ENCODE data around the gene PCDHAC2. TPM values are rescaled to one million over a fixed set of nuclear protein-coding genes. Genes with fewer than 3 reads are reported as not detected.

Gene PCDHAC2
- total and polyA plus RNA-seq, 4 donors, result 0.50 to 1.8 (median 0.78) TPM

GRCh38 chr5:140964356-140964755, 1.9 kb upstream of the PCDHAC2 start:
- Histone ChIP-seq H3K4me1 (ENCODE audit: control insufficient read depth in 4 of 4, insufficient read depth in 4 of 4, low read length in 3 of 4) (peaks cover 0 to 20% (median 12%) of the 10 kb centered on the region in 4 donors), H3K4me3 (ENCODE audit: low read depth in 1 of 3, low read length in 3 of 3) (no peak overlapping the region), H3K9me3 (ENCODE audit: control insufficient read depth in 4 of 4, low read length in 3 of 4) (peaks cover 0 to 4% (median 0%) of the 10 kb centered on the region in 4 donors), H3K9ac (ENCODE audit: low read depth in 1 of 2, low read length in 2 of 2) (no peak overlapping the region), H3K27ac (ENCODE audit: low read depth in 1 of 2, low read length in 2 of 2) (no peak overlapping the region), H3K36me3 (ENCODE audit: control insufficient read depth in 4 of 4, insufficient read depth in 3 of 4, low read depth in 1 of 4, low read length in 3 of 4) (no peaks in the 10 kb centered on the region), H3K27me3 (ENCODE audit: control insufficient read depth in 4 of 4, insufficient read depth in 4 of 4, low read length in 3 of 4) (peaks cover 0 to 9% (median 5%) of the 10 kb centered on the region in 4 donors)
- TF ChIP-seq NR2F2 (IDR thresholded peaks at IDR 0.05) (no peak), ATF3 (IDR thresholded peaks at IDR 0.05) (no peak), GABPA (IDR thresholded peaks at IDR 0.05 in 1 of 2, conservative IDR thresholded peaks at IDR 0.05 in 1 of 2) (no peak), TAF1 (conservative IDR thresholded peaks at IDR 0.05) (no peak), HNF4G (IDR thresholded peaks at IDR 0.05) (no peak), FOXA1 (IDR thresholded peaks at IDR 0.05) (no peak), REST (IDR thresholded peaks at IDR 0.05) (no peak), RXRA (IDR thresholded peaks at IDR 0.05) (no peak), FOXA2 (IDR thresholded peaks at IDR 0.05) (no peak), SP1 (IDR thresholded peaks at IDR 0.05) (no peak), JUND (IDR thresholded peaks at IDR 0.05) (no peak), RAD21 (IDR thresholded peaks at IDR 0.05) (no peak)
- TF ChIP-seq, protein P1, sequence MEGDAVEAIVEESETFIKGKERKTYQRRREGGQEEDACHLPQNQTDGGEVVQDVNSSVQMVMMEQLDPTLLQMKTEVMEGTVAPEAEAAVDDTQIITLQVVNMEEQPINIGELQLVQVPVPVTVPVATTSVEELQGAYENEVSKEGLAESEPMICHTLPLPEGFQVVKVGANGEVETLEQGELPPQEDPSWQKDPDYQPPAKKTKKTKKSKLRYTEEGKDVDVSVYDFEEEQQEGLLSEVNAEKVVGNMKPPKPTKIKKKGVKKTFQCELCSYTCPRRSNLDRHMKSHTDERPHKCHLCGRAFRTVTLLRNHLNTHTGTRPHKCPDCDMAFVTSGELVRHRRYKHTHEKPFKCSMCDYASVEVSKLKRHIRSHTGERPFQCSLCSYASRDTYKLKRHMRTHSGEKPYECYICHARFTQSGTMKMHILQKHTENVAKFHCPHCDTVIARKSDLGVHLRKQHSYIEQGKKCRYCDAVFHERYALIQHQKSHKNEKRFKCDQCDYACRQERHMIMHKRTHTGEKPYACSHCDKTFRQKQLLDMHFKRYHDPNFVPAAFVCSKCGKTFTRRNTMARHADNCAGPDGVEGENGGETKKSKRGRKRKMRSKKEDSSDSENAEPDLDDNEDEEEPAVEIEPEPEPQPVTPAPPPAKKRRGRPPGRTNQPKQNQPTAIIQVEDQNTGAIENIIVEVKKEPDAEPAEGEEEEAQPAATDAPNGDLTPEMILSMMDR (IDR thresholded peaks at IDR 0.05; ENCODE audit: low read depth, low read length, missing input control), result no peak
- TF ChIP-seq, protein P2, sequence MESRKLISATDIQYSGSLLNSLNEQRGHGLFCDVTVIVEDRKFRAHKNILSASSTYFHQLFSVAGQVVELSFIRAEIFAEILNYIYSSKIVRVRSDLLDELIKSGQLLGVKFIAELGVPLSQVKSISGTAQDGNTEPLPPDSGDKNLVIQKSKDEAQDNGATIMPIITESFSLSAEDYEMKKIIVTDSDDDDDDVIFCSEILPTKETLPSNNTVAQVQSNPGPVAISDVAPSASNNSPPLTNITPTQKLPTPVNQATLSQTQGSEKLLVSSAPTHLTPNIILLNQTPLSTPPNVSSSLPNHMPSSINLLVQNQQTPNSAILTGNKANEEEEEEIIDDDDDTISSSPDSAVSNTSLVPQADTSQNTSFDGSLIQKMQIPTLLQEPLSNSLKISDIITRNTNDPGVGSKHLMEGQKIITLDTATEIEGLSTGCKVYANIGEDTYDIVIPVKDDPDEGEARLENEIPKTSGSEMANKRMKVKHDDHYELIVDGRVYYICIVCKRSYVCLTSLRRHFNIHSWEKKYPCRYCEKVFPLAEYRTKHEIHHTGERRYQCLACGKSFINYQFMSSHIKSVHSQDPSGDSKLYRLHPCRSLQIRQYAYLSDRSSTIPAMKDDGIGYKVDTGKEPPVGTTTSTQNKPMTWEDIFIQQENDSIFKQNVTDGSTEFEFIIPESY (IDR thresholded peaks at IDR 0.05), result no peak
- 51% methylated on average over 3 of the region's 3 CpGs for WGBS
- no peak for DNase-seq (ENCODE audit: low spot score)

- no peak for TF ChIP-seq FOXA1 (IDR thresholded peaks at IDR 0.05)
- no peak for TF ChIP-seq GABPA (IDR thresholded peaks at IDR 0.05 in 1 of 2, conservative IDR thresholded peaks at IDR 0.05 in 1 of 2)
- TF ChIP-seq HNF4A (conservative IDR thresholded peaks at IDR 0.05), result no peak
- no peak for TF ChIP-seq EGR1 (IDR thresholded peaks at IDR 0.05; ENCODE audit: low read depth in 2 of 2)
- no peak for TF ChIP-seq FOXA2 (IDR thresholded peaks at IDR 0.05)
- no peak for TF ChIP-seq RXRA (IDR thresholded peaks at IDR 0.05)
- no peak for TF ChIP-seq TAF1 (conservative IDR thresholded peaks at IDR 0.05)
- no peak for TF ChIP-seq HNF4G (IDR thresholded peaks at IDR 0.05)
- TF ChIP-seq REST (IDR thresholded peaks at IDR 0.05), result no peak
- Histone ChIP-seq H3K36me3 (ENCODE audit: control insufficient read depth in 4 of 4, insufficient read depth in 3 of 4, low read depth in 1 of 4, low read length in 3 of 4) (no peaks in the 10 kb centered on the region), H3K27ac (ENCODE audit: low read depth in 1 of 2, low read length in 2 of 2) (peak overlapping the region in 1 of 2 donors; percentile 31), H3K9ac (ENCODE audit: low read depth in 1 of 2, low read length in 2 of 2) (no peak overlapping the region), H3K4me3 (ENCODE audit: low read depth in 1 of 3, low read length in 3 of 3) (peak overlapping the region in 2 of 3 donors; percentile 52 to 60), H3K4me1 (ENCODE audit: control insufficient read depth in 4 of 4, insufficient read depth in 4 of 4, low read length in 3 of 4) (peaks cover 0 to 20% (median 12%) of the 10 kb centered on the region in 4 donors), H3K27me3 (ENCODE audit: control insufficient read depth in 4 of 4, insufficient read depth in 4 of 4, low read length in 3 of 4) (peaks cover 0 to 9% (median 5%) of the 10 kb centered on the region in 4 donors), H3K9me3 (ENCODE audit: control insufficient read depth in 4 of 4, low read length in 3 of 4) (peaks cover 0 to 4% (median 0%) of the 10 kb centered on the region in 4 donors)
- DNase-seq (ENCODE audit: low spot score), result no peak
- 5% methylated on average over 9 of the region's 9 CpGs for WGBS
Measured at GRCh38 chr5:140965905-140966292, 377 bp upstream of the PCDHAC2 start.

All from liver (tissue), 9 donors.